NCI-H2107 treated with DMSO at 0.1 percent for 48 hours (cell line): ENCODE results near the gene EPM2A.
"Not testable (repeated sequence)": the region's sequence is repeated elsewhere in the genome, so short reads cannot be mapped to it uniquely, and the experiment has no call there.

Experiments used
- DNase-seq: peaks from one replicate; lab custom pipeline; 2025; ENCODE audit not compliant: unreplicated experiment; lab: John Stamatoyannopoulos, UW

The EPM2A gene

GRCh38 chr6:145735356-145736165, at the start of gene EPM2A:
TSS of gene EPM2A (minus strand) at chr6:145735520. CDS start at chr6:145735498, 22 bp downstream.
- DNase-seq: peak; percentile 52

DNA sequence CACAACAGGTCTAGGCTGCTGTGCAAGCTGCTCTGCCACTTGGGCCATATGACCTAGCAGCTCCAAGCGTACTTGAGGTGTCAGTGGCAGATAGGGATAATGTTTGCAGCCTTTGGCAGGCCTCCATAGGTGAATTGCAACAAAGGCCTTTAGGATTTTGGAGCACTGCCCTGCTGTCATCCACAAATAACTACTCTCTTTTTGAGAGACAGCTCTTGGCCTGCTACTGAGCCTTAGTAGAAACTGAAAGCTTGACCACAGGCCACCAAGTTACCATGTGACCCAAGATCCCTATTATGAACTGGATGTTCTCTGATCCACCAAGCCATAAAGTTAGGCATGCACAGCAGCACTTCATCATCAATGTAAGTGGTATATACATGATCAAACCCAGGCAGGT, 49.4 kb upstream of the EPM2A start:
- DNase-seq: no peak

DNA sequence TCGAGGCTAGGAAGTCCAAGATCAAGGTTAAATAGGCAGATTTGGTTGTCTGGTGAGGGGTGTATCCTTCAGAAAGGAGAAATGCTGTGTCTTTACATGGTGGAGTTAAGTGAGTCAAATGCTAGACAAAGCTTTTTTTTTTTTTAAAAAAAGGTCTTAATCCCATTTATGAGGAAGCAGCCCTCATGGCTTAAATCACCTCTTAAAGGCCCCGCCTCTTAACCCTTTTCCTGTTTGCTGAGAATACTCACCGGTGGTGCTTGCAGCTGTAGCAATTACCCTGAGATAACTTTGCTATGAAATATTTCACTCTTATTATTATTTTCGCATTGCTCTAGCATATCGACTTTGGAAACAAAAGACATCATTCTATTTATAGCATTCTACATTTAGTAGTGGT, 48.5 kb upstream of the EPM2A start:
- DNase-seq: no peak

- DNase-seq: no peak
Measured at GRCh38 chr6:145772846-145773245, 37.5 kb upstream of the EPM2A start.

DNA sequence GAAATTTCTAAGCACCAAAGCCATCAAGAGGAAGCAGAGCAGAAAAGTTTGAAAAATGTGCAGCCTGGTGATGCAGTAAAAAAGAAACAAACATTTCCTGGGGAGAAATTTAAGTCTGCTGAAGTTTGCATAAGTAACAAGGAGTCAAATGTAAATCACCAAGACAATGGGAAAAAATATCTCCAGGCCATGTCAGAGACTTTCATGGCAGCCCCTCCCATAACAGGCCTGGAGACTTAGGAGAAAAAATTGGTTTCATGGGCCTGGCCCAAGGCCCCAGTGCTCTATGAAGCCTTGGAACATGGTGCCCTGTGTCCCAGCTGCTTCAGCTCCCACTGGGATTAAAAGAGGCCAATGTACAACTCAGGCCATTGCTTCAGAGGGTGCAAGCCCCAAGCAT, 30.1 kb upstream of the EPM2A start:
- DNase-seq: no peak

GRCh38 chr6:145763742-145764141, 28.4 kb upstream of the EPM2A start:
- no peak for DNase-seq

GRCh38 chr6:145761584-145761983, 26.3 kb upstream of the EPM2A start:
- DNase-seq: no peak

GRCh38 chr6:145758113-145758512, 22.8 kb upstream of the EPM2A start:
- DNase-seq: no peak

DNA sequence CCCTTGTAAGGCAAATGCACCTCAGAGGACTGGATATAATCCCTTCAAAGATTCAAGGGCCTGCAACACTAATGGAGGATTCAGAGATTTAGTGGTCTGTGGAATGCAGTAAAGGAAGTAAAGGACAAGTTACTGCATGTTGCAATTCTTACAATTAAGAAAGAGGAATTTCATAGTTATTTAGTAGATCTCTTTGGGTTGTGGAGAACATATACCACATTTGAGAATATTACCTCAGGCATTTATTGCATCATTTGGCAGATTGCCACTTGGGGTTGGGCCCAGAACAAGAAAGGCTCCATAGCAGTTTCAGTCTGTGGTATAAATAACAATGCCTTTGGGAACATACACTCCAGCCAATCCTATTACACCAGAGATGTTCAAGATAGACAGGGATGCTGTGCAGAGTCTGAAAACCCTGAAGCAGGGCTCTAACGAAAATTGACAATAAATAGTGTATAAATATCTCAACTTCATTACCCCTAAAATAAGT, 20.9 kb upstream of the EPM2A start:
- peak; percentile 37 for DNase-seq

GRCh38 chr6:145755682-145756081, 20.4 kb upstream of the EPM2A start:
- no peak for DNase-seq

- DNase-seq: no peak
Measured at GRCh38 chr6:145752638-145753037, 17.3 kb upstream of the EPM2A start.

DNA sequence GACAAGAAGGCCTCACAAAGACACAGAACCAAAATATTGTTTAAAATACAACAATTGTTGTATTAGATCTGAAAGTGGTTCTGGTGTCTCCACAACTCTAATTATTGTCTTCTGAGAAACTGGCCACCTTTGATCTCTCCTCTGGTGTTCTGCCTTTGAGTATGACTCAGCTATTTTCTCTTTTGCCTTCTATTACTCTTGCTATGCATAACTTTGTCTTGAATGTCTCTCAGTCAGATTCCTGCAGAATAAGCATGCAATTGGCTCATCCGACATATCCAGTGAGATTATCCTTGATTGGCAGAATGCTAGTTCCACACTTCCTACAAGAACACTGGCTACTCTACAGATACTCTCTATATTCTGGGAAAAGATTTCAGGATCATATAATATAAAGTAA, 14.3 kb upstream of the EPM2A start:
- no peak for DNase-seq

DNA sequence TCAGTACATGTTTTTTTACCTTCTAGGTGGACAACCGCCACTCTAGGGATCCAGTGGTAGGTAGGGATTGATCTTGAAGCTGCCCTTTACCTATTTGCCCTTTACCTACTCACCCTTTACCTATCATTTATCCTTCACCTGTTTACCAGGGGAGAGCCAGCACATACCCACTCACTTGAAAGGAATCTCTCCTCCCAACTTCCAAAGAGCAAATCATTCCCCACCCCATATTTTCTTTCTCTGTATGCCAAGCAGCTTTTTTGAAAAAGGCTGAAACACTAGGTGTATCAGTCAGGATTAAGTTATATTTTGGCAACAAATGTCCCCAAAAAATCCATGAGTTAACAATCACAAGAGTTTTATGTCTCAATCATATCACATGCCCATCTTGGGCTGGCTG, 10.5 kb upstream of the EPM2A start:
- no peak for DNase-seq

DNA sequence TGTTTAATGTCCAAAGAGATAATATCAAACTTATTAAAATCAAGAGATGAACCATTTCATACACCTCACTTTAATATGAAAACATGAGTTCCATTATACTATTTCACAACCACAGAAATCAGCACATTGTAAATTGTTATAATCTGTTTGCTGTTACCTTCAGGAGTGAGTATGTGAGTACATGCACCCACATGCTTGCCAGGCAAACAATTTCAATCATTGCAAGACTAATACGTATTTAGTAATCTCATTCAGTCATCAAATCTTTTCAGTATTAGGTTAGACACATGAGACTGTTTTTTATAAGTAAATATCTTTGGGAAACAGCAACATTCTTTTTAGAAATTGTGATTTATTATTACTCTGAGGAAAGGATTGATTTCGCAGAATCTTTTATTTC, 9.3 kb upstream of the EPM2A start:
- DNase-seq: no peak

DNA sequence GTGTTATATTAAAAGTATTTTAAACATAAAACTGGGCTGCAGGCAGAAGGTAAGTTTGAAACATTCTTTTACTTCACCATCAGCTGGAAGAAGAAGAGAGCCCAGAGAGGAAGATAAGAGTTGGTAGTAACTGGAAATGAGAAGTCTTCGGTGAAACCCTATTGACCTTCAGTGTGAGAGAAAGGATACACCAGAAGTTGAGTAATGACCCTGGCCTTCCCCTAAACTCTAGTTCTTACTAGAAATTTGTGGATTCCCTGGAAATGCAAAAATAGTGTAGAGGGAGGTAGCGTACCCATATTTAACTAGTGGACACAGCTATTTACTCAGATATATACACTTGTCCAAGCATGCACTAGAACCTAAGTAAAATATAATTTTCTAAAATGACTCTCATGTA, 8.0 kb upstream of the EPM2A start:
- no peak for DNase-seq

DNA sequence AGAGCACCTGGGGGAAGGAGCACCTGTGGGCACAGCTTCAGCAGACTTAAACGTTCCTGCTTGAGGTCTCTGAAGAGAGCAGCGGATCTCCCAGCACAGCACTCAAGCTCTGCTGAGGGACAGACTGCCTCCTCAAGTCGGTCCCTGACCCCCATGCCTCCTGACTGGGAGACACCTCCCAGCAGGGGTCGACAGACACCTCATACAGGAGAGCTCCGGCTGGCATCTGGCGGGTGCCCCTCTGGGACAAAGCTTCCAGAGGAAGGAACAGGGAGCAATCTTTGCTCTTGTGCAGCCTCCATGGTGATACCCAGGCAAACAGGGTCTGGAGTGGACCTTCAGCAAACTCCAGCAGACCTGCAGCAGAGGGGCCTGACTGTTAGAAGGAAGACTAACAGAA, 7.2 kb upstream of the EPM2A start:
- not testable (repeated sequence) for DNase-seq

DNA sequence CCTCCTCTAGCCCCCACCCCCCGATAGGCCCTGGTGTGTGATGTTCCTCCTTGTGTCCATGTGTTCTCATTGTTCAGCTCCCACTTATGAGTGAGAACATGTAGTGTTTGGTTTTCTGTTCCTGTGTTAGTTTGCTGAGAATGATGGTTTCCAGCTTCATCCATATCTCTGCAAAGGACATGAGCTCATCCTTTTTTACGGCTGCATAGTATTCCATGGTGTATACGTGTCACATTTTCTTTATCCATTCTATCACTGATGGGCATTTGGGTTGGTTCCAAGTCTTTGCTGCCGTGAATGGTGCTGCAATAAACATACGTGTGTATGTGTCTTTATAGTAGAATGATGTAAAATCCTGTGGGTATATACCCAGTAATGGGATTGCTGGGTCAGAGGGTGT, 4.4 kb upstream of the EPM2A start:
- DNase-seq: not testable (repeated sequence)

DNA sequence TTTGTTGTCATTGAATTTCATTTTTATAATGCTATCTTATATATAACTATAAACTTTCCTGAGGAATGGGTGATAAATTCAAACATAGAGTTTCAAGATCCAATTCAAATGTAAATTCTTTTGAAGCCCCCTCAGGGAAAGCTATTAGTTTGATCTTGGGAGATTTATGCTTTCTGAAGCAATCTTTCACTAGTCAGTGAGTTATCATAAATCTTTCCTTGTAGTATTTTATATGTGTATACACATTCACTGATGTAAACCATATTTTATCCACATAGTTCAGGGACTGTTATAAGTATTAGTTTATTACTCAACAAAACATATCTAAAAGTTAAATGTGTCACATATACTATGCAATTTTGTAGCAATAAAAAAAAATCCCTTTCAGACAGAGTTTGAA, 2.9 kb upstream of the EPM2A start:
- no peak for DNase-seq

DNA sequence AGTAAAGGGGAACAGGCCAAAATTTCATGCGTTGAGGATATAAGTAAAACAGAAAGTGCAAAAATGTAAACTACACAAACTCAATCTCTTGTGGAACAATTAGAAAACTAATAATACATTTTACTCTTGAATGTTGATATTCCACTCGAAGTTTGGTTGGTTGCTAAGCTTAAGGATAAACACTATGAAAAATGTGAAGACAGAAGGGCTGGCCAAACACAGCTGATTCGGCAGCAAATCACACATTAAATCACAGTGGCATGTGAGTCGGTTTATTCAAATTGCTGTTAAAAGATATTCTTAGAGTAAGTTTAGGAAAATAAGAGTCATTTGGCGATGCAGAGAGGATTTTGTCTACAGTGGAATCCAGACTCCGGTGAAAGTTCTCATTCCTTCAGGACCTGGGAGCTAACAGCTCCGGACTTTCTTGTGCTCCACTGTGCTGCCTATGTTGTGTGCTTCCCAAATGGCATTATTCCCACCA, 1.4 kb upstream of the EPM2A start:
- DNase-seq: no peak

- peak; percentile 50 for DNase-seq
Measured at GRCh38 chr6:145734486-145735355, 599 bp downstream of the EPM2A start.

GRCh38 chr6:145733810-145734209, 1.5 kb downstream of the EPM2A start:
- DNase-seq: peak; percentile 43

DNA sequence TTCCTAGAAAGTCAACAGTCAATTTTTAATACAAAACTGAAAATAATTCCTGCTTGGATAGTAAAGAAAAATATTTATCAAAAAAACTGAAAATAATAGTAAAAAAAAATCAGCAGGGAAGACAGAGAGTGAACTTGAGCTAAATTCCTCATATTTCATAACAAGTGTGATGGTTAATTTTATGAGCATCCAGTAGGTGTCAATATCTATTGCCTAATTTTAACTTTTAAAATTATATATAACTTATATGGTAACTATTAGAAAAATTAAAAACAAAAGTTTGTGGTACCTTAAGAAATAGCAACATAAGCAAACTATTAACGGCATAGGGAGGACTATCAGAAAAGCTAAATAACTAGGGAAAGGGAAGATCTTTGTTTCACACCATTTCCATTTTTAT, 2.1 kb downstream of the EPM2A start:
- no peak for DNase-seq
